ENCODE results near the gene TRAPPC11.

DNA sequence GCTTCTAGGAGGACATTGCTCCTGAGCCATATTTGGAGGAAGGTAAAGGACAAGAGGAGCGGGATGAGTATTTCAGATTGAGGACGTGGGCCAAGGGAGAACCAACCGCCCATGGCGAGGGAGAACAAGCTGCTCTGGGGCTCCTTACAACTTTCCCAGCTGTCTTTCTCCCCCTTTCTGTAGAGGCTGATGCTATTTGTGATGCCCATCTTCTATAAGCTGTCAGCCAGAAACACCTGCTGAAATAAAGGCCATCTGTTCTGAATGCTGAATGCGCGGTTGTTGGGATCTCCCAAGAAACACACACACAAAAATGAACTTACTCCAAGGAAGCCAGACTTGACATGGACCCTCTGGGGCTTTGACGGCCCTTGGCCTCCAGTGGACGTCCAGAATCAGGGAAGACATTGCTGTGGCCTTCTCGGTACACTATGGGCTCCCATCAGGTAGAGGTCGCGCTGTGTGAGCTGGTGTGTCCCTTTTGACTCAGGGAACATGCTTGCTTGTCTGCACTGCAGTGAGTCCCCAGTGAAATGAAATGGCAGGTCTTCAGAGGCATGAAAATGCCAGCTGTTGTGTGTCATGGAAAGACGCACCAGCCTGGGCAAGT is 31.0 kb upstream of the TRAPPC11 start:
- TF ChIP-seq, protein P1, sequence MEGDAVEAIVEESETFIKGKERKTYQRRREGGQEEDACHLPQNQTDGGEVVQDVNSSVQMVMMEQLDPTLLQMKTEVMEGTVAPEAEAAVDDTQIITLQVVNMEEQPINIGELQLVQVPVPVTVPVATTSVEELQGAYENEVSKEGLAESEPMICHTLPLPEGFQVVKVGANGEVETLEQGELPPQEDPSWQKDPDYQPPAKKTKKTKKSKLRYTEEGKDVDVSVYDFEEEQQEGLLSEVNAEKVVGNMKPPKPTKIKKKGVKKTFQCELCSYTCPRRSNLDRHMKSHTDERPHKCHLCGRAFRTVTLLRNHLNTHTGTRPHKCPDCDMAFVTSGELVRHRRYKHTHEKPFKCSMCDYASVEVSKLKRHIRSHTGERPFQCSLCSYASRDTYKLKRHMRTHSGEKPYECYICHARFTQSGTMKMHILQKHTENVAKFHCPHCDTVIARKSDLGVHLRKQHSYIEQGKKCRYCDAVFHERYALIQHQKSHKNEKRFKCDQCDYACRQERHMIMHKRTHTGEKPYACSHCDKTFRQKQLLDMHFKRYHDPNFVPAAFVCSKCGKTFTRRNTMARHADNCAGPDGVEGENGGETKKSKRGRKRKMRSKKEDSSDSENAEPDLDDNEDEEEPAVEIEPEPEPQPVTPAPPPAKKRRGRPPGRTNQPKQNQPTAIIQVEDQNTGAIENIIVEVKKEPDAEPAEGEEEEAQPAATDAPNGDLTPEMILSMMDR (IDR thresholded peaks at IDR 0.05): no peak
- TF ChIP-seq EP300 (IDR thresholded peaks at IDR 0.05; ENCODE audit: low read depth): no peak
